ENCODE results near the gene TDP1.

DNA sequence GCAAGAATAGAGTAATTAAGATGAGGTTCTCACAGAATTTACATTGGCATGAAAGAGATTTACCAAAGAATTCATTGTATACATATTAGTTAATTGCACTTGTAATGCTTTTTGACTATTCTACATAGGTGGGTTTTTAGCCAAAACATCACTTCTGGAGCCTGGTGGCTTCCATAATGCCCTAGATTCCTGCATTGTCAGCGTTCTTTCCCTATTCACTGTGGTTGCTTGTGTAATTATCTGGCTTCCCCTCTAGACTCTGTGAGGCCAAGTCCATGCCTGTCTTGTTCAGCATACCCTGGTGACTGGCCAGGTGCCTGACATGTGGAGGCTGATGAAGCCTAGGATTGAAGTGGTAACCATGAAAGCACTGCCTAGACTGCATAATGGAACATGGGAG, 41.2 kb downstream of the TDP1 start:
- TF ChIP-seq POLR2A (IDR thresholded peaks at IDR 0.05; ENCODE audit: low read depth) = no peak
- no peak for TF ChIP-seq POLR2AphosphoS5 (IDR thresholded peaks at IDR 0.05)
- TF ChIP-seq CTCF (IDR thresholded peaks at IDR 0.05) = no peak

Data from esophagus muscularis mucosa (tissue), 3 donors.